ENCODE data around the gene KPNB1. TPM values are rescaled to one million over a fixed set of nuclear protein-coding genes. Genes with fewer than 3 reads are reported as not detected.

Gene KPNB1
- total RNA-seq, 1 experiment from 2014 or later = 742 TPM

GRCh38 chr17:47674499-47674898 is 24.8 kb downstream of the KPNB1 start:
- Histone ChIP-seq H3K79me2 (ENCODE audit: insufficient read depth, low read length) (no peaks in the 10 kb centered on the region), H3K14ac (ENCODE audit: insufficient read depth, low read length) (no peak overlapping the region), H3K9me3 (ENCODE audit: control insufficient read depth, low read depth, low read length) (no peaks in the 10 kb centered on the region), H2BK15ac (ENCODE audit: low read depth, low read length) (no peak overlapping the region), H3K79me1 (ENCODE audit: insufficient read depth, low read depth, low read length, poor library complexity, severe bottlenecking) (no peaks in the 10 kb centered on the region), H3K9ac (ENCODE audit: extremely low read depth, insufficient read length, low read length) (no peak overlapping the region), H3K4me2 (ENCODE audit: insufficient read depth, insufficient read length, low read length) (no peak overlapping the region), H4K20me1 (ENCODE audit: control insufficient read depth, insufficient read depth, insufficient read length) (no peaks in the 10 kb centered on the region), H3K27ac (ENCODE audit: insufficient read length, low read depth, low read length) (no peak overlapping the region), H3K18ac (ENCODE audit: insufficient read length, low read depth, low read length) (no peak overlapping the region), H4K5ac (ENCODE audit: insufficient read length, low read depth, low read length) (no peak overlapping the region), H2AK5ac (ENCODE audit: insufficient read length, low read length) (no peak overlapping the region), H3K23ac (ENCODE audit: insufficient read length, low read depth, low read length) (no peak overlapping the region), H3K4me1 (ENCODE audit: insufficient read depth, low read length) (no peaks in the 10 kb centered on the region), H3K27me3 (ENCODE audit: insufficient read depth, low read length) (no peaks in the 10 kb centered on the region), H3K4ac (ENCODE audit: low read depth, low read length) (no peak overlapping the region), H2BK20ac (ENCODE audit: low read depth, low read length, poor library complexity, severe bottlenecking) (no peak overlapping the region), H4K91ac (ENCODE audit: insufficient read length, low read depth, low read length) (no peak overlapping the region), H2BK120ac (ENCODE audit: low read depth, low read length, poor library complexity, severe bottlenecking) (no peak overlapping the region), H2BK5ac (ENCODE audit: insufficient read length, low read length) (no peak overlapping the region), H3T11ph (ENCODE audit: low read length) (no peak overlapping the region), H4K8ac (replicated peaks; ENCODE audit: insufficient read length, low read depth, low read length) (no peak overlapping the region), H3K56ac (ENCODE audit: insufficient read length, low read depth, low read length) (no peak overlapping the region), H3K23me2 (ENCODE audit: insufficient read length, low read depth, low read length, poor library complexity, severe bottlenecking) (no peaks in the 10 kb centered on the region), H2BK12ac (ENCODE audit: insufficient read length, low read depth, low read length) (no peak overlapping the region), H2AFZ (ENCODE audit: low read length) (no peak overlapping the region)
- Mint-ChIP-seq H3K9me3 (no peaks in the 10 kb centered on the region), H3K36me3 (ENCODE audit: insufficient read depth in 1 of 3, low read depth in 3 of 3) (peaks cover 69 to 98% (median 97%) of the 10 kb centered on the region in 3 experiments), H3K27ac (no peak overlapping the region; a peak in 2 of 7 replicates), H3K27me3 (ENCODE audit: low read depth) (no peaks in the 10 kb centered on the region), H3K4me1 (no peaks in the 10 kb centered on the region), H3K4me3 (no peak overlapping the region)
- DNase-seq = no peak
- WGBS (ENCODE audit: extremely low coverage, insufficient read length, low lambda C conversion rate) = no CpG with 5 or more reads among the region's 4 CpGs
- TF ChIP-seq, protein P1, sequence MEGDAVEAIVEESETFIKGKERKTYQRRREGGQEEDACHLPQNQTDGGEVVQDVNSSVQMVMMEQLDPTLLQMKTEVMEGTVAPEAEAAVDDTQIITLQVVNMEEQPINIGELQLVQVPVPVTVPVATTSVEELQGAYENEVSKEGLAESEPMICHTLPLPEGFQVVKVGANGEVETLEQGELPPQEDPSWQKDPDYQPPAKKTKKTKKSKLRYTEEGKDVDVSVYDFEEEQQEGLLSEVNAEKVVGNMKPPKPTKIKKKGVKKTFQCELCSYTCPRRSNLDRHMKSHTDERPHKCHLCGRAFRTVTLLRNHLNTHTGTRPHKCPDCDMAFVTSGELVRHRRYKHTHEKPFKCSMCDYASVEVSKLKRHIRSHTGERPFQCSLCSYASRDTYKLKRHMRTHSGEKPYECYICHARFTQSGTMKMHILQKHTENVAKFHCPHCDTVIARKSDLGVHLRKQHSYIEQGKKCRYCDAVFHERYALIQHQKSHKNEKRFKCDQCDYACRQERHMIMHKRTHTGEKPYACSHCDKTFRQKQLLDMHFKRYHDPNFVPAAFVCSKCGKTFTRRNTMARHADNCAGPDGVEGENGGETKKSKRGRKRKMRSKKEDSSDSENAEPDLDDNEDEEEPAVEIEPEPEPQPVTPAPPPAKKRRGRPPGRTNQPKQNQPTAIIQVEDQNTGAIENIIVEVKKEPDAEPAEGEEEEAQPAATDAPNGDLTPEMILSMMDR (conservative IDR thresholded peaks at IDR 0.05) = no peak
